IPS DF 4.7 (cell line): Measurements from ENCODE around the gene ZNF558.
"Not testable (repeated sequence)": the region's sequence is repeated elsewhere in the genome, so short reads cannot be mapped to it uniquely, and the experiment has no call there.

Source experiments
- DNase-seq: peaks from one replicate; pipeline ENCODE4 v3.0.0-alpha.2; 2013; ENCODE audit warnings: low spot score; ENCODE audit errors: extremely low read depth

ZNF558 gene

GRCh38 chr19:8806661-8807060, 25.4 kb downstream of the ZNF558 start:
- DNase-seq = no peak

- DNase-seq = no peak
Measured at GRCh38 chr19:8794823-8795222, 37.3 kb downstream of the ZNF558 start.

- DNase-seq = not testable (repeated sequence)
Measured at GRCh38 chr19:8773587-8773986, 58.5 kb downstream of the ZNF558 start.

- not testable (repeated sequence) for DNase-seq
Measured at GRCh38 chr19:8769265-8769664, 62.8 kb downstream of the ZNF558 start.

- not testable (repeated sequence) for DNase-seq
Measured at GRCh38 chr19:8767257-8767656, 64.8 kb downstream of the ZNF558 start.
